GM06990 (cell line): Measurements from ENCODE around the gene AUTS2.

Experiments used
- DNase-seq: peaks from one replicate; pipeline ENCODE4 v3.0.0-alpha.2; 2011; ENCODE audit not compliant: insufficient read length; ENCODE audit errors: extremely low read depth
- H3K27me3 ChIP-seq: replicated peaks from 2 replicates; pipeline ENCODE4 v1.6.0; 2011; ENCODE audit warnings: low read length; ENCODE audit not compliant: control insufficient read depth, insufficient read depth
- H3K36me3 ChIP-seq: 2 replicates; pipeline ENCODE4 v1.5.1; 2011; ENCODE audit warnings: low read length; ENCODE audit not compliant: control insufficient read depth, insufficient read depth
- H3K4me3 ChIP-seq: replicated peaks from 2 replicates; pipeline ENCODE4 v1.5.1; 2011; ENCODE audit warnings: low read depth, mild to moderate bottlenecking, control low read depth, low read length
- TF ChIP-seq, protein P1 (sequence below): IDR thresholded peaks from 2 replicates; pipeline ENCODE4 v1.5.1; 2011; ENCODE audit warnings: low read length, control low read depth, mild to moderate bottlenecking, inconsistent platforms; ENCODE audit not compliant: insufficient read depth, poor library complexity, severe bottlenecking

Gene AUTS2

DNA sequence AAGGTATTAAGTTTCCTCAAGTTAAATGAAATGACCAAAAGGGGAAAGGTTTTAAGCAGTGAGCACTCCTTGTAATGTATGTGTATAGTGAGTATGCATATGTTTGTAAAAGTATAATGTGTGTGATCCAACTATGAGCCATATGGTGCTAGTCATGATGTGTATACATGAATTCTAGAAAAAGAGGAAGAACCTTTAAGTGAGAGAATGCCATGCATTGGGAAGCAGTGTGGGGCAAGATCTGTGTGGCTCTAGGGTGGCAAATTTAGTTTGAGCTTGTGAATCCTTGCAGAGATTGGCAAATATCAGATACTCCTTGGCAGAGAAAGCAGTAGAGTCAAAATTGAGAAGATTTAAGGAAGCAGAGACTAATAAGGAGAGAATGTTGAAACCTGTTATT lies 435.0 kb downstream of the AUTS2 start:
- no peak overlapping the region for H3K4me3 ChIP-seq
- H3K27me3 ChIP-seq: no peaks in the 10 kb centered on the region
- DNase-seq: no peak
- no peaks in the 10 kb centered on the region for H3K36me3 ChIP-seq
- TF ChIP-seq, protein P1, sequence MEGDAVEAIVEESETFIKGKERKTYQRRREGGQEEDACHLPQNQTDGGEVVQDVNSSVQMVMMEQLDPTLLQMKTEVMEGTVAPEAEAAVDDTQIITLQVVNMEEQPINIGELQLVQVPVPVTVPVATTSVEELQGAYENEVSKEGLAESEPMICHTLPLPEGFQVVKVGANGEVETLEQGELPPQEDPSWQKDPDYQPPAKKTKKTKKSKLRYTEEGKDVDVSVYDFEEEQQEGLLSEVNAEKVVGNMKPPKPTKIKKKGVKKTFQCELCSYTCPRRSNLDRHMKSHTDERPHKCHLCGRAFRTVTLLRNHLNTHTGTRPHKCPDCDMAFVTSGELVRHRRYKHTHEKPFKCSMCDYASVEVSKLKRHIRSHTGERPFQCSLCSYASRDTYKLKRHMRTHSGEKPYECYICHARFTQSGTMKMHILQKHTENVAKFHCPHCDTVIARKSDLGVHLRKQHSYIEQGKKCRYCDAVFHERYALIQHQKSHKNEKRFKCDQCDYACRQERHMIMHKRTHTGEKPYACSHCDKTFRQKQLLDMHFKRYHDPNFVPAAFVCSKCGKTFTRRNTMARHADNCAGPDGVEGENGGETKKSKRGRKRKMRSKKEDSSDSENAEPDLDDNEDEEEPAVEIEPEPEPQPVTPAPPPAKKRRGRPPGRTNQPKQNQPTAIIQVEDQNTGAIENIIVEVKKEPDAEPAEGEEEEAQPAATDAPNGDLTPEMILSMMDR: no peak

DNA sequence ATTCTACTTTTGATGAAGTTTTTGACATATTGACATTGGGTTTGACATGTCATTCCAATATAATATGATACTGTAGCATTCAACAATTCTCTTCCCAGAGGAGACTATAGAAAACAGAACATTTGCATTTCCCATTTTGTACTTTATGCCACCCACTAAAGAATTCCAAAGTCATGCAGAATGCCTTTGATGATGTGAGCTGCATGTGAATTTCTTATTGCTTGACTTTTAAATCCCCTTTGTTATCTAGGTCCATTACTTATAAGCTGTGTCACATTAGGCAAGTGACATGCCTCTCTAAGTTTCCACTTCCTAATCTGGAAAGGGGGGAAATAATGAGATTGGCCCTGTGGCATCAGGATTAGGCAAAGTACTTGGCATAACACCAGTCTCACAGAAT lies 436.7 kb downstream of the AUTS2 start:
- H3K4me3 ChIP-seq: no peak overlapping the region
- H3K27me3 ChIP-seq: no peaks in the 10 kb centered on the region
- H3K36me3 ChIP-seq: no peaks in the 10 kb centered on the region
- TF ChIP-seq, protein P1: no peak
- no peak for DNase-seq

DNA sequence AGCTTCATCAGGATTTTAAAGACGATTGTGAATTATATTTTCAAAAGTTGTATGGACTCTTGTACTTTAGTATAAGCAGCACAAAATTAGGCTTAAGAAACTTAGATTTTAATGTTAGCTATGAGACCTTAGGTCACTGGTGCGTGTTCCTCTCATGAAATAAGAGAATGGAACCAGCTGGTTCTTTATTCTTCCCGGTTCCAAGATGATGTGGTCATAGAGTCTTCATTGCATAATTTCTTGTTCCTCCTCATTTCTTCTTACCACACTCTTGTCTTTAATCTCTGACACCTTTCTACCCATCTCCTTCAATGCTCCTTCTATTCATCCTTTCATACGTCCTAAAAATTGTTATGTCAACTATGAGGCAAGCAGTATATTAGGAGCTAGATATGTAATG lies 437.2 kb downstream of the AUTS2 start:
- no peaks in the 10 kb centered on the region for H3K27me3 ChIP-seq
- H3K36me3 ChIP-seq: no peaks in the 10 kb centered on the region
- DNase-seq: no peak
- TF ChIP-seq, protein P1: no peak
- no peak overlapping the region for H3K4me3 ChIP-seq

DNA sequence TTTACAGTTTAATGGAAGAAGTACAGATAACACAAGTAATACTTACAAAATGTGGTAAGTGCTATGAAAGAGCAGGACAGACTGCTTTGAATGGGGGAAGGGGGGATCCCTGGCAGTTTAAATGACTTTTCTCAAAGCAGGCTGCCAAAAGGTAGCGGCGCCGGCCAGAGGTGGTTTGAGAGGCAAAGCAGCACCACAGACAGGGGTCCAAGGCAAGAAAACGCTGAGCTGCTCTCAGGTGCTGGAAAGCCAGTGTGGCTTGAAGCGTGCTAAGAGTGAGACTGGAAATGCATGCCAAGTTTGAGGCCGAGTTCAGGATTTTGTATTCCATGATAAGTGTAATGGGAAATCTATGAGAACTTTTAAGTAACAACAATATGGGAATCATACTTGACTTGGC lies 437.7 kb downstream of the AUTS2 start:
- no peak overlapping the region for H3K4me3 ChIP-seq
- no peaks in the 10 kb centered on the region for H3K27me3 ChIP-seq
- H3K36me3 ChIP-seq: no peaks in the 10 kb centered on the region
- no peak for DNase-seq
- TF ChIP-seq, protein P1: no peak

DNA sequence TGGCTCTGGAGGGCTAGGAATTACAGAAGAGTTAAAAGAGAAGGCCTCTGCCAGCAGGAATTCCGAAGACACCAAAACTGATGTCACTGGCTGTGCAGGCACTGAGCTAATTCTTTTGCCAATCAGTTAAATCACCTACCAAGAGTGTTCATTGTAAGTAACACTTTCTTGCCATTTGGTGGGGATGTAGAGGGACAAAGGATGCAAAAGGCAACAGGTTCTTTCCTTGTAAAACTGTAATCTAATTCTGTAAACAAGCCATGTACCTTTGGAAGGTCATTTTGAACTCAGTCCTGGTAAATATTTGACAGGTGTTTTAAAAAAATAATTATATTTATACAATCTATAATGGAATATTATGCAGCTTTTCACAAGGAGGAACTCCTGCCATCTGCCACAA lies 438.4 kb downstream of the AUTS2 start:
- no peaks in the 10 kb centered on the region for H3K36me3 ChIP-seq
- no peak for DNase-seq
- TF ChIP-seq, protein P1: no peak
- no peak overlapping the region for H3K4me3 ChIP-seq
- H3K27me3 ChIP-seq: no peaks in the 10 kb centered on the region

DNA sequence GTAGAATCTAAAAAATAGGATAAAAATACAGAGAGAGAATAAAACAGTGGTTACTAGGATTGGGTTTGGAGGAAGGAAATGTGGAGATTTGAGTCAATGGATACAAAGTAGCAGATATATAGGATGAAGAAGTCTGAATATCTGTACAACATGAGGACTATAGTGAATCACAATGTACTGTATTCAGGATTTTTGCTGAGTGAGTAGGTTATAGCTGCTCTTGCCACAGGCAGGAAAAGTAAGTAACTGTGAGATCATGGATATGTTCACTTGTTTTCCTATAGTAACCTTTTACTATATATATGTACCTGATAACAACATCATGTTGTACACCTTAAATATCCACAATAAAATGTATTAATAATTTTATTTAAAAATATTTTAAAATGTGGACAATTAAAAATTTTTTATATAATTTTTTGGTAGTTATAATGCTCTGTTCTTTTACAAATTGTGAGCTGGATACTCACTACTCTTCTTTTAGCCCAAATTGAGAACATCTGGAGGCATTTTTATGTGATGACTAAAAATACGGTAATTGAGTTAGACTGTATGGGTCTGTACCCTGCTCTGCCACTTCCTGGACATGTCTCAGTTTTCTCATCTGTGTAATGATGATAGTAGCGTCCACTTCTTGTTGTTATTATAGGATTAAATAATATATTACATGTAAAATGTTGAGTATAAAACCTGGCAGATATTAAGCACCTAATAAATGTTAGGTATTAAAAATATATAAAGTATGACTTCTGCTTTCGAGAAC lies 439.1 kb downstream of the AUTS2 start:
- H3K4me3 ChIP-seq: no peak overlapping the region
- no peaks in the 10 kb centered on the region for H3K27me3 ChIP-seq
- no peak for DNase-seq
- TF ChIP-seq, protein P1: no peak
- H3K36me3 ChIP-seq: no peaks in the 10 kb centered on the region
